HCT116 (cell line): ENCODE measurements around the gene CDH4. TPM values are rescaled to one million over a fixed set of nuclear protein-coding genes. Genes with fewer than 3 reads are reported as not detected.

ENCODE experiments used
- ATAC-seq: fragments of 200-7000 bp; cut with Tn5 transposase; 2 replicates; pipeline ENCODE4 v1.9.1; 2020; ENCODE audit warnings: mild to moderate bottlenecking, moderate library complexity
- BruUV-seq: library from RNA; stranded (reverse); fragments of 400-500 nt; replicated peaks from 2 replicates; lab custom pipeline; 2021; lab: Mats Ljungman, UMichigan
- CTCF ChIA-PET: fragments of 300-600 bp; sonication (Branson Sonifier 250); formaldehyde crosslinking; loops from one replicate; lab custom pipeline; 2021; ENCODE audit warnings: antibody characterized with exemption; lab: Charles Lee
- POLR2A ChIA-PET: fragments of 300-600, 350-600 bp; sonication (Branson Sonifier 250); formaldehyde crosslinking; loops from one replicate; lab custom pipeline; 2021; ENCODE audit warnings: antibody characterized with exemption; lab: Charles Lee
- RAD21 ChIA-PET, 2 experiments: fragments of 300-600 bp; sonication (Branson Sonifier 250); formaldehyde crosslinking; loops; one replicate each; lab custom pipeline; 2023; ENCODE audit warnings: low total read pairs in 2 of 2; ENCODE audit not compliant: uncharacterized antibody in 2 of 2, unreplicated experiment in 2 of 2, low non-redundant PET in 1 of 2; lab: Charles Lee
- DNase-seq: peaks from one replicate; pipeline ENCODE4 v3.0.0-alpha.2; 2010; ENCODE audit warnings: low read depth, low spot score
- H2AFZ ChIP-seq: fragments of 200-600 bp; shearing (Covaris generic), sonication (generic); 2 replicates; pipeline ENCODE4 v1.6.1; 2017; ENCODE audit warnings: low read depth, mixed run types, mixed read lengths, antibody characterized with exemption, low read length; ENCODE audit not compliant: poor library complexity, severe bottlenecking
- H3K27ac ChIP-seq: 2 replicates; pipeline ENCODE4 v1.5.1; 2012; ENCODE audit warnings: low read depth, low read length
- H3K27me3 ChIP-seq: fragments of 200-600 bp; sonication (generic); 2 replicates; pipeline ENCODE4 v1.6.1; 2016; ENCODE audit warnings: mixed run types, low read length, mixed read lengths; ENCODE audit not compliant: insufficient read depth
- H3K36me3 ChIP-seq, 2 experiments: fragments of 200-500 bp in 1 of 2; fragments of 200-600 bp in 1 of 2; sonication (Bioruptor generic) in 1 of 2; sonication (generic) in 1 of 2; 2 replicates each; pipeline versions ENCODE4 v1.5.1 to v1.6.1; 2014 to 2016; ENCODE audit warnings: low read length in 2 of 2, inconsistent platforms in 1 of 2, mixed read lengths in 1 of 2, mixed run types in 1 of 2; ENCODE audit not compliant: insufficient read depth in 2 of 2, control insufficient read depth in 1 of 2
- H3K4me1 ChIP-seq, 2 experiments: fragments of 200-600 bp in 1 of 2; sonication (generic) in 1 of 2; 2 replicates each; pipeline versions ENCODE4 v1.5.1 to v1.6.1; 2012 to 2017; ENCODE audit warnings: low read length in 2 of 2, inconsistent platforms in 1 of 2, mild to moderate bottlenecking in 1 of 2, mixed read lengths in 1 of 2, mixed run types in 1 of 2, moderate library complexity in 1 of 2; ENCODE audit not compliant: insufficient read depth in 2 of 2, control insufficient read depth in 1 of 2
- H3K4me2 ChIP-seq: fragments of 200-600 bp; sonication (generic); 2 replicates; pipeline ENCODE4 v1.6.1; 2017; ENCODE audit warnings: mixed run types, low read length, mixed read lengths
- H3K4me3 ChIP-seq, 2 experiments: fragments of 200-600 bp in 1 of 2; sonication (generic) in 1 of 2; replicated peaks in 1 of 2; 2 replicates each; pipeline ENCODE4 v1.5.1; 2011 to 2016; ENCODE audit warnings: low read length in 2 of 2, control low read depth in 1 of 2, low read depth in 1 of 2, mild to moderate bottlenecking in 1 of 2, mixed read lengths in 1 of 2, mixed run types in 1 of 2
- H3K79me2 ChIP-seq: fragments of 200-600 bp; sonication (generic); 2 replicates; pipeline ENCODE4 v1.6.1; 2017; ENCODE audit warnings: mild to moderate bottlenecking, mixed run types, low read length, moderate library complexity, mixed read lengths; ENCODE audit not compliant: insufficient read depth
- H3K9ac ChIP-seq: fragments of 200-600 bp; sonication (generic); 2 replicates; pipeline ENCODE4 v1.6.1; 2016; ENCODE audit warnings: low read length, mixed read lengths
- H3K9me2 ChIP-seq: fragments of 200-600 bp; sonication (generic), shearing (Covaris generic); 2 replicates; pipeline ENCODE4 v1.6.1; 2017; ENCODE audit warnings: mixed run types, mild to moderate bottlenecking, moderate library complexity; ENCODE audit not compliant: insufficient read depth
- H3K9me3 ChIP-seq, 2 experiments: fragments of 200-500 bp in 1 of 2; fragments of 200-600 bp in 1 of 2; sonication (Bioruptor generic) in 1 of 2; sonication (generic) in 1 of 2; 2 replicates each; pipeline ENCODE4 v1.6.1; 2014 to 2017; ENCODE audit warnings: low read length in 2 of 2, mixed read lengths in 2 of 2, inconsistent platforms in 1 of 2, low read depth in 1 of 2, mild to moderate bottlenecking in 1 of 2, mixed run types in 1 of 2, moderate library complexity in 1 of 2; ENCODE audit not compliant: control insufficient read depth in 1 of 2, insufficient read depth in 1 of 2
- H4K20me1 ChIP-seq: fragments of 200-600 bp; sonication (generic), shearing (Covaris generic); 2 replicates; pipeline ENCODE4 v1.6.1; 2017; ENCODE audit warnings: mixed run types, mild to moderate bottlenecking, moderate library complexity; ENCODE audit not compliant: insufficient read depth
- CBX3 ChIP-seq: IDR thresholded peaks from 2 replicates; pipeline ENCODE4 v1.6.1; 2012; ENCODE audit warnings: low read depth
- EGR1 ChIP-seq: IDR thresholded peaks from 2 replicates; pipeline ENCODE4 v1.6.1; 2012; ENCODE audit warnings: low read depth
- ELF1 ChIP-seq: IDR thresholded peaks from 2 replicates; pipeline ENCODE4 v1.6.1; 2012; ENCODE audit warnings: low read depth, borderline replicate concordance
- EZH2phosphoT487 ChIP-seq: fragments of 200-600 bp; IDR thresholded peaks from 2 replicates; pipeline ENCODE4 v1.6.1; 2018; ENCODE audit warnings: antibody characterized with exemption, borderline replicate concordance
- FOSL1 ChIP-seq: IDR thresholded peaks from 2 replicates; pipeline ENCODE4 v1.6.1; 2012; ENCODE audit warnings: low read depth
- JUND ChIP-seq: IDR thresholded peaks from 2 replicates; pipeline ENCODE4 v1.6.1; 2012
- POLR2AphosphoS5 ChIP-seq: IDR thresholded peaks from 2 replicates; pipeline ENCODE4 v1.6.1; 2011; ENCODE audit warnings: mild to moderate bottlenecking, low read depth, low read length, moderate library complexity
- REST ChIP-seq: IDR thresholded peaks from 2 replicates; pipeline ENCODE4 v1.6.1; 2012; ENCODE audit warnings: low read depth
- SIN3A ChIP-seq: IDR thresholded peaks from 2 replicates; pipeline ENCODE4 v1.6.1; 2012; ENCODE audit warnings: low read depth
- SP1 ChIP-seq: IDR thresholded peaks from 2 replicates; pipeline ENCODE4 v1.6.1; 2012; ENCODE audit warnings: low read depth
- TCF7L2 ChIP-seq: IDR thresholded peaks from 2 replicates; pipeline ENCODE4 v1.7.0; 2011; ENCODE audit warnings: borderline replicate concordance, inconsistent platforms; ENCODE audit not compliant: insufficient read depth, insufficient read length; ENCODE audit errors: extremely low read depth
- YY1 ChIP-seq: IDR thresholded peaks from 2 replicates; pipeline ENCODE4 v1.6.1; 2011; ENCODE audit warnings: low read length, low read depth, moderate library complexity, mild to moderate bottlenecking; ENCODE audit not compliant: insufficient replicate concordance; ENCODE audit errors: extremely low read depth
- ZBTB33 ChIP-seq: IDR thresholded peaks from 2 replicates; pipeline ENCODE4 v1.6.1; 2011; ENCODE audit warnings: mild to moderate bottlenecking, low read length, moderate library complexity; ENCODE audit not compliant: insufficient replicate concordance; ENCODE audit errors: extremely low read depth
- ZFX ChIP-seq: fragments of 450-650 bp; IDR thresholded peaks from 2 replicates; pipeline ENCODE4 v1.6.1; 2017
- intact Hi-C: fragments of 100-400 bp; cut with micrococcal nuclease; formaldehyde crosslinking; loops from 2 replicates; pipeline ENCODE4 v1.10.0; 2022
- total RNA-seq: library from RNA; stranded (reverse); gene quantifications from one replicate; pipeline ENCODE4 v1.2.1, GENCODE V29; 2021; ENCODE audit not compliant: unreplicated experiment

The CDH4 gene
- total RNA-seq, 1 experiment from 2014 or later, result not detected

- no peaks in the 10 kb centered on the region for H4K20me1 ChIP-seq
- H3K4me1 ChIP-seq, result no peaks in the 10 kb centered on the region
- intact Hi-C loops, result no loop called here
- ATAC-seq (no peak), DNase-seq (no peak)
- TF ChIP-seq TCF7L2 (no peak), SIN3A (no peak), EGR1 (no peak), CBX3 (no peak), JUND (no peak), EZH2phosphoT487 (no peak), SP1 (no peak), REST (no peak), FOSL1 (no peak), ZFX (no peak), ELF1 (no peak), ZBTB33 (no peak), YY1 (no peak), POLR2AphosphoS5 (no peak)
- no peak overlapping the region for H3K4me2 ChIP-seq
- H3K4me3 ChIP-seq, result no peak overlapping the region
- H3K9me2 ChIP-seq, result no peaks in the 10 kb centered on the region
- H3K27me3 ChIP-seq, result no peaks in the 10 kb centered on the region
- RAD21 ChIA-PET, result no interaction called here
- CTCF ChIA-PET, result no interaction called here
- POLR2A ChIA-PET, result no interaction called here
- no peaks in the 10 kb centered on the region for H3K36me3 ChIP-seq
- H2AFZ ChIP-seq, result no peak overlapping the region
- peaks cover 0 to 10% of the 10 kb centered on the region in 2 experiments; a peak in 1 of 4 replicates for H3K9me3 ChIP-seq
- no peaks in the 10 kb centered on the region for H3K79me2 ChIP-seq
- no peak overlapping the region for H3K27ac ChIP-seq
- H3K9ac ChIP-seq, result no peak overlapping the region
- no TSS peak for BruUV-seq
Measured at GRCh38 chr20:61492065-61492464, 240.0 kb downstream of the CDH4 start.
